Measurements from ENCODE around the gene TFAP2B.

- no peak for TF ChIP-seq EP300 (conservative IDR thresholded peaks at IDR 0.05; ENCODE audit: poor library complexity, severe bottlenecking)
- TF ChIP-seq CTCF (IDR thresholded peaks at IDR 0.05; ENCODE audit: poor library complexity, severe bottlenecking), result no peak
- TF ChIP-seq POLR2AphosphoS5 (IDR thresholded peaks at IDR 0.05), result no peak
- no peak for TF ChIP-seq REST (IDR thresholded peaks at IDR 0.05; ENCODE audit: borderline replicate concordance)
- no peak for TF ChIP-seq EZH2 (IDR thresholded peaks at IDR 0.05; ENCODE audit: borderline replicate concordance, insufficient read depth, low read length, poor library complexity, severe bottlenecking)
Measured at GRCh38 chr6:50817646-50817950, 1.1 kb upstream of the TFAP2B start.

All from neural cell (in vitro differentiated cells).